Esophagus squamous epithelium (tissue), 4 donors: ENCODE measurements around the gene LOXL1.

Experiments used
- POLR2A ChIP-seq, 4 donors: fragments of 450-650 bp; IDR thresholded peaks; one replicate each; pipeline ENCODE4 v1.6.1; 2017; ENCODE audit warnings: antibody characterized with exemption in 4 of 4, mild to moderate bottlenecking in 4 of 4, moderate library complexity in 3 of 4
- TF ChIP-seq, protein P1 (sequence below), 6 experiments: fragments of 450-650 bp in 4 of 6; fragments of 200-600 bp in 2 of 6; sonication (generic) in 2 of 6; IDR thresholded peaks; one replicate each; pipeline ENCODE4 v1.5.1; 2016 to 2019; ENCODE audit warnings: antibody characterized with exemption in 6 of 6, mild to moderate bottlenecking in 4 of 6, moderate library complexity in 4 of 6

DNA sequence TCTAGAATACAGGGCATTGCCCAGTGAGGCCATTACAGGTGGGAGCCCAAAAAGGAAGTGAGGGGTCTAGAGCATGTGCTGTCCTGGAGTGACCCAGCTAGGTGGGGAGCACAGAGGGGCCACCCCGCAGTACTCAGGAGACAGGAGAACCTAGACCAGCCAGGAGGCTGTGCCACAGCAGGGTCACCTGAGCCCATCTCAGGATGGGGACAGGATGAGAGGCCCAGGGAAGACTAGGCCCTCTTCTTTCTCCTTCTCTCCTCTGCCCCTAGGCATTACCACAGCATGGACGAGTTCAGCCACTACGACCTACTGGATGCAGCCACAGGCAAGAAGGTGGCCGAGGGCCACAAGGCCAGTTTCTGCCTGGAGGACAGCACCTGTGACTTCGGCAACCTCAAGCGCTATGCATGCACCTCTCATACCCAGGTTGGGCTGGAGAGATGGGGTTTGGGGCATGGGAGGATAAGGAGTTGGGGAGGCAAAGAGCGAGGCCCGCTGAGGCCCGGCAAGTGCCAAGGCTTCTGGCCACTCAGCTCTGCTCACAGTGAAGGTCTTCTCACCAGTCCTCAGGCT, 20.6 kb downstream of the LOXL1 start:
- TF ChIP-seq, protein P1, sequence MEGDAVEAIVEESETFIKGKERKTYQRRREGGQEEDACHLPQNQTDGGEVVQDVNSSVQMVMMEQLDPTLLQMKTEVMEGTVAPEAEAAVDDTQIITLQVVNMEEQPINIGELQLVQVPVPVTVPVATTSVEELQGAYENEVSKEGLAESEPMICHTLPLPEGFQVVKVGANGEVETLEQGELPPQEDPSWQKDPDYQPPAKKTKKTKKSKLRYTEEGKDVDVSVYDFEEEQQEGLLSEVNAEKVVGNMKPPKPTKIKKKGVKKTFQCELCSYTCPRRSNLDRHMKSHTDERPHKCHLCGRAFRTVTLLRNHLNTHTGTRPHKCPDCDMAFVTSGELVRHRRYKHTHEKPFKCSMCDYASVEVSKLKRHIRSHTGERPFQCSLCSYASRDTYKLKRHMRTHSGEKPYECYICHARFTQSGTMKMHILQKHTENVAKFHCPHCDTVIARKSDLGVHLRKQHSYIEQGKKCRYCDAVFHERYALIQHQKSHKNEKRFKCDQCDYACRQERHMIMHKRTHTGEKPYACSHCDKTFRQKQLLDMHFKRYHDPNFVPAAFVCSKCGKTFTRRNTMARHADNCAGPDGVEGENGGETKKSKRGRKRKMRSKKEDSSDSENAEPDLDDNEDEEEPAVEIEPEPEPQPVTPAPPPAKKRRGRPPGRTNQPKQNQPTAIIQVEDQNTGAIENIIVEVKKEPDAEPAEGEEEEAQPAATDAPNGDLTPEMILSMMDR (IDR thresholded peaks at IDR 0.05): no peak
- no peak for TF ChIP-seq POLR2A (IDR thresholded peaks at IDR 0.05)
